Activated naive CD8-positive, alpha-beta T cell treated with anti-CD3 and anti-CD28 coated beads, Interleukin-2, amount 50 U/mL, for 24 hours (primary cell): ENCODE measurements around the gene AGMO.

Experiments
- ATAC-seq: fragments of 150-1000 bp; cut with Tn5 transposase; one replicate; pipeline ENCODE4 v1.10.0; 2021
- DNase-seq: peaks from one replicate; pipeline ENCODE4 v3.0.0; 2021
- H3K27ac Mint-ChIP-seq: one replicate; pipeline ENCODE4 v1.8.0; 2021; ENCODE audit warnings: mild to moderate bottlenecking, mixed read lengths
- H3K27me3 Mint-ChIP-seq: one replicate; pipeline ENCODE4 v1.8.0; 2021; ENCODE audit warnings: mixed read lengths
- H3K36me3 Mint-ChIP-seq: one replicate; pipeline ENCODE4 v1.8.0; 2021; ENCODE audit warnings: low read depth, mixed read lengths
- H3K4me1 Mint-ChIP-seq: one replicate; pipeline ENCODE4 v1.8.0; 2021; ENCODE audit warnings: mixed read lengths
- H3K4me3 Mint-ChIP-seq: one replicate; pipeline ENCODE4 v1.8.0; 2021; ENCODE audit warnings: mild to moderate bottlenecking, moderate library complexity, mixed read lengths
- H3K9me3 Mint-ChIP-seq: one replicate; pipeline ENCODE4 v1.8.0; 2021; ENCODE audit warnings: mixed read lengths

AGMO gene

DNA sequence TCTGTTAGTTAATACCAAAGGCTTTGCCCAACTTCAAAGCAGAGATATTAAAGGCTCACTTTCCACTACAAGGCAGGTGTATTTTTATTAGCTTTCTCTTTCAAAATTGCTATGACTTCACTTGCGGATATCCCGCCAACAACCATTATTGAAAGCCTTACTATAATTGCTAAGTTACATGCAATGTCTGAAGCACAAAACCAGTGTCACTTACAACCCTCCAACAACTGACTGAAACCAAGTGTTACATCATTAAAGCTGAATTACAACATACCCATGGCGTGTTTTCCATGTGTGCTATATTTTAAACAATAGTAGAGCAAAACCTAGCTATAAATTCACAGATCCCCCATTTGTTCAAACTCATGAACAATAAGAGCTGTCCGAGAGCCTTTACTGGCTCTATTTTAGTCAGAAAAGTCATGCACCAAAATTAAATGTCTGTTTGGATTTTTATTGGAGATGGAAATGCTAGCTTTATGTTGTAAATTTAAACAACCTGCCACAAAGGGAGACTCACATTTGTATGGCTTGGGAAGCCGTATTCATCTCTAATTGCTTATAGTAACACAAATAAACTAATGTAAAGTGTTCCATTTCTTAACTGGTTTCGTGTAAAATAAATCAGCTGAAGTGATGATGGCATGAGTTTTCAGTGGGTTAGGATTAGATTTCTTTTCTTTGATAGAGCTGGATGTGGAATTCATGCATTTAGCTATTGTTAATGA, 227.1 kb downstream of the AGMO start:
- no peaks in the 10 kb centered on the region for H3K4me1 Mint-ChIP-seq
- no peak overlapping the region for H3K4me3 Mint-ChIP-seq
- H3K27ac Mint-ChIP-seq = no peak overlapping the region
- no peak for ATAC-seq
- no peak for DNase-seq
- no peaks in the 10 kb centered on the region for H3K36me3 Mint-ChIP-seq
- H3K27me3 Mint-ChIP-seq = no peaks in the 10 kb centered on the region
- H3K9me3 Mint-ChIP-seq = no peaks in the 10 kb centered on the region

DNA sequence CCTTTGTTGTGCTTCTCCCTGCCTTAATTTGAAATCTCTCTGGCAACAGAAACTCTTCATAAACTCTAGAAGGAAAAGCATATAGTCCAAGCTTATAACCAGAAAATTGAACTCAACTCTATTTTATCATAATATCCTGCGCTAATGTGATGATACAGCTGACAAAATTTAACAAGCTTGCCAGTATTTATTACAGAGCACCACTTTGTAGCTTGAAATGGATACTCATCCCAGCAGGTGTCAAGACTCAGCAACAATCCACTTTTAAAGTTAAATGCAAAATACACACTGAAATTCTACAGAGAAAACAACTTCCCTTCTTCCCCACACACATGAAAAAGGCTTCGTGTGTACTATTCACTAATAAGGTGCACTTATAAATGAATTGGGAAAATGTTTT, 228.9 kb downstream of the AGMO start:
- no peak for DNase-seq
- Mint-ChIP-seq H3K9me3 (no peaks in the 10 kb centered on the region), H3K4me3 (no peak overlapping the region), H3K27me3 (no peaks in the 10 kb centered on the region), H3K36me3 (no peaks in the 10 kb centered on the region), H3K4me1 (no peaks in the 10 kb centered on the region), H3K27ac (no peak overlapping the region)
- no peak for ATAC-seq

DNA sequence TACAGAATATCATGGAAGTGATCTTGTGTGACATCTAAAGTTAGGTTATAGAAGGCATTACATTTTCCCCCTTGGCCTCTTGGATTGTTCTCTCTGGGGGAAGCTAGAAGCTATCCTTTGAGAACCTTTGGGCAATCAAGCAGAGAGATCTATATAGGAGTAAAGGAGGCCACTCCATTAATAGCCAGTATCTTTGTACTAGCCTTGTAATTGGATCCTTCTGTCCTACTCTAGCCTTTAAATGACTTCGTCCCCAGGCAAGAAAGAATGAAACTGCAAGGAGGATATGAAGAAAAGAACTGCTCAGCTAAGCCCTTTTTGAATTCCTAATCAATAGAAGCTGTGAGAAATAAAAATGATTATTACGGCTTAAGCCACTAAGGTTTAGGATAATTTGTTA, 230.9 kb downstream of the AGMO start:
- Mint-ChIP-seq H3K36me3 (no peaks in the 10 kb centered on the region), H3K27ac (no peak overlapping the region), H3K9me3 (no peaks in the 10 kb centered on the region), H3K27me3 (no peaks in the 10 kb centered on the region), H3K4me3 (no peak overlapping the region), H3K4me1 (no peaks in the 10 kb centered on the region)
- DNase-seq (no peak), ATAC-seq (no peak)

DNA sequence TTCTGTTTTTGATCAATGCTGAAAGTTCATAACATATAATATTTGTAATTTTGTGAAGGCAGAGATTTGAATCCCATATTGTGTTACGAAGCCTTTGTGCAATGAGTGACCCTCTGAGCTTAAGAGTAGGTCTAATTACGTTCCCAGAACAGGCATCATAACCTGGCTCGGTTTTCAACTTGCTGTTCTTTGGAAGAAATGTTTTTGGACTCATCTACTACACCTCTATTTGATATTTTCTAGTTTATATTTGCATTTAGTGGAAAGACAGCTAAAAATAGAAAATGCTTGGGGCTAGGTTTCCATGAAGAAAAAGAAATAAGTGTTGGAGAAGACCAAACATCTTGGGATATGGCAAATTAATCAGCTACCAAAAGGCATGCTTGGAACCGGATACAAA, 234.8 kb downstream of the AGMO start:
- Mint-ChIP-seq H3K4me1 (no peaks in the 10 kb centered on the region), H3K27me3 (no peaks in the 10 kb centered on the region), H3K36me3 (no peaks in the 10 kb centered on the region), H3K9me3 (no peaks in the 10 kb centered on the region), H3K27ac (no peak overlapping the region), H3K4me3 (no peak overlapping the region)
- ATAC-seq (no peak), DNase-seq (no peak)

DNA sequence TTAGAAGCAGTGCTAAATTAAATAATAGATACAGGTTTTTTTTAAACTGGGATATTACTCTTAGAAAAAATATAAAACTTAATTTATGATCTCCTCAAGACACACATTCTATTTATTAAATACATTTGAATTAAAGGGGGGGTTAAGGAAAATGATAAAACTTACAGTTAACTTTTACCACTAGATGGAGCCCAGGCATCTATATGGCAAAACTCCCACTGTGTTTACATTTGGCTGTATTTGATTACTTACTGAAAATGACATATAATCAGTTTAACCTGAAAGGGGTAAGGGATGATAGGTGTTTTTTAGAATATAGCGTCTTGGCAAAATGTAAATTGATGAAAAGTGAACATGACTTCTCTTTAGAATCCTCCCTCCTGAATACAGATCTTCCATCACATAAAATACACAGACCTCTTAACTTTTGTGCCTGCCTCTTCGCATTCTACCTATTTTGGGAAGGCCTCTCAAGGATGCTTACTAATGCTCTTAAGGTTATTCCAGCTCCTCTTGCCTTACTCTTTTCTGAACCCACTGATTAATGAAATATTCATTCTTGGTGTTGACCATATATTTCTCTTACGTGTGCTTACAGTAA, 235.7 kb downstream of the AGMO start:
- Mint-ChIP-seq H3K36me3 (no peaks in the 10 kb centered on the region), H3K9me3 (no peaks in the 10 kb centered on the region), H3K4me1 (no peaks in the 10 kb centered on the region), H3K27me3 (no peaks in the 10 kb centered on the region), H3K4me3 (no peak overlapping the region), H3K27ac (no peak overlapping the region)
- no peak for ATAC-seq
- DNase-seq = no peak

DNA sequence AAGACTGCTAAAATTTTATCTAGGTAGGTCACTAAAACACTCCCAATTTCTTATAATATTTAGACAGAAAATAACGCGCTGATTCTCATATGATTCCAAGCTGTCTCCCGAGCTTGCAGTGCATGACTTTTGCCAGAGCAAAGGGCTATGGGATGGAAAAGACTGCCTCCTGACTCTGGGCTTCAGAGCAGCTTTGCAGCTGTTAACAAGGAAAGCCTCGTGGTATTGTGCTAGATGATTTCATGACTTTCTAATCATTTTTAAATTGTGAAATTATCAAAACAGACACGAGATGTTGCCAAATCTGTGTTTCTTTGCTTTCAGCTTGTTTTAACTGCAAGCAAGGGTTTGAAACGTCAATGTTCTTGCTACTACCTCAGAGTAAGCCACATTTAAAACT, 238.3 kb downstream of the AGMO start:
- no peaks in the 10 kb centered on the region for H3K27me3 Mint-ChIP-seq
- DNase-seq (no peak), ATAC-seq (no peak)
- H3K36me3 Mint-ChIP-seq = no peaks in the 10 kb centered on the region
- no peaks in the 10 kb centered on the region for H3K4me1 Mint-ChIP-seq
- no peak overlapping the region for H3K4me3 Mint-ChIP-seq
- H3K27ac Mint-ChIP-seq = no peak overlapping the region
- no peaks in the 10 kb centered on the region for H3K9me3 Mint-ChIP-seq

DNA sequence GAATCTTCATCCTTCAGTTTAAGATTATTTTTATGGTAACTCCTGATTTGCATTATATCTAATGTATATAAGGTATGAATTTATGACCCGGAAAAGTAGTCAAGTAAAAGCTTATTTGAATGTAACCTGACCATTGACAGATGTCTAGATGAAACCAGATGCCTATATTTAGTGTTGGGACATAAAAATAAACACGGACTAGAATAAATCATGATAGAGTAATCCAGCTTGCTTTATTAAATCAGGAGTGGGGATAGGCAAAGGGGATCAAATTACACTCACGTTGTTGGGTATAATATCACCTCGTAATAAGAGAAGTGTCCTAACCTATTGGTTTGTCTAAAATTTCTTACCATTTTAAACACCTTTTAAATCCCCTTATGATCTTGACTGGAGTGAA, 244.6 kb downstream of the AGMO start:
- ATAC-seq (no peak), DNase-seq (no peak)
- Mint-ChIP-seq H3K4me3 (no peak overlapping the region), H3K27ac (no peak overlapping the region), H3K9me3 (no peaks in the 10 kb centered on the region), H3K36me3 (no peaks in the 10 kb centered on the region), H3K27me3 (no peaks in the 10 kb centered on the region), H3K4me1 (no peaks in the 10 kb centered on the region)

DNA sequence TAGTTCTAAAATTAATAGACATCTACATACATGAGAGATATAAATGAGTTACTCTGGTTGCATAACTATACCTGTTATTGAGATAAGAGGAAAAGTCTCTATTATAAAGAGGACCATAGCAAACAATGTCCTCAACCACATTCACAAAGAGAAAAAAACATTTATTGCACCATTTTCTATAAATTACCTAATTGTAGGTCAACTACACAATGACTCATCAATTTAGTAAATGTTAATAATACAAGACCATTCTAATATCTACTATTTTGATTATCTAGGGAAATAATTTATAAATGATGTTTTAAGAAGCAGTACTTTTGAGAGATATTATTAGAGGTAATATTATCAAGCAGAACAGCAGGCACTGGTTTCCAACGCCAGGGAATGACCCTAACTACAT, 246.1 kb downstream of the AGMO start:
- H3K36me3 Mint-ChIP-seq = no peaks in the 10 kb centered on the region
- H3K27ac Mint-ChIP-seq = no peak overlapping the region
- H3K4me1 Mint-ChIP-seq = no peaks in the 10 kb centered on the region
- no peak overlapping the region for H3K4me3 Mint-ChIP-seq
- no peaks in the 10 kb centered on the region for H3K9me3 Mint-ChIP-seq
- DNase-seq (no peak), ATAC-seq (no peak)
- no peaks in the 10 kb centered on the region for H3K27me3 Mint-ChIP-seq

DNA sequence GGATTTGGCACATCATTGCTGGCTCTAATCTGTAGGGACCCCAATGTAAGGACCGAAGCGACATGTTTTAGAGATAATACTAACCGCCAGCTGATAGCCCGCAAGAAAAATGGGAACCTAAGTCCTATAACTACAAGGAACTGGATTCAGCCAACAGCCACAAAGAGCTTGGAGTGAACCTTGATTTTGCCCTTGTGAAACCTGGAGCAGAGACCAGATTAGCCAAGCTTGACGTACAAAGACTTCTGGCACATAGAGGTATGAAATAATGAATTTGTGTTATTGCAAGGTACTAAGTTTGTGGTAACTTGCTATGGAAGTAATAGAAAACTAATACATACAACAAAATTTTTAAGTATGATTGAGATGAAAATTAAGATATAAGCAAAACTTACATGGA, 246.9 kb downstream of the AGMO start:
- no peaks in the 10 kb centered on the region for H3K9me3 Mint-ChIP-seq
- DNase-seq (no peak), ATAC-seq (no peak)
- H3K27me3 Mint-ChIP-seq = no peaks in the 10 kb centered on the region
- no peaks in the 10 kb centered on the region for H3K4me1 Mint-ChIP-seq
- no peak overlapping the region for H3K27ac Mint-ChIP-seq
- H3K36me3 Mint-ChIP-seq = no peaks in the 10 kb centered on the region
- no peak overlapping the region for H3K4me3 Mint-ChIP-seq

DNA sequence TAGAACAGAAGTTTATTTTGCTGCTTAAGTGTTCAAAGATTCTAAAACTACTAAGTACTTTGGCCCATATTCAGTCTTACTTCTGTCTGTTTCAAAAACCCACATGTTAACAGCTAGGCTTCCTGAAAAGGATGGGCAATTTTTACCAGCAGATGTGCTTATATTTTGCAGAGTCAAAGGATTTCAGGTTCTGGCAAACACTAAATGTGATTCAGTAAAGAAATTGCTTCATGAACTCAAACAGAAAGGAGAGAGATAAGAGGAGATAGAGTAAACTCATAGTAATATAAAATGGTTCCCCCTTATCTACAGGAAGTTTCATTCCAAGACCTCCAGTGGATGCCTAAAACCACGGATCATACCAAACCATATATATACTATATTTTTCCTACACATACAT, 248.5 kb downstream of the AGMO start:
- Mint-ChIP-seq H3K4me1 (no peaks in the 10 kb centered on the region), H3K27ac (no peak overlapping the region), H3K4me3 (no peak overlapping the region), H3K9me3 (no peaks in the 10 kb centered on the region), H3K27me3 (no peaks in the 10 kb centered on the region), H3K36me3 (no peaks in the 10 kb centered on the region)
- no peak for ATAC-seq
- DNase-seq = no peak

DNA sequence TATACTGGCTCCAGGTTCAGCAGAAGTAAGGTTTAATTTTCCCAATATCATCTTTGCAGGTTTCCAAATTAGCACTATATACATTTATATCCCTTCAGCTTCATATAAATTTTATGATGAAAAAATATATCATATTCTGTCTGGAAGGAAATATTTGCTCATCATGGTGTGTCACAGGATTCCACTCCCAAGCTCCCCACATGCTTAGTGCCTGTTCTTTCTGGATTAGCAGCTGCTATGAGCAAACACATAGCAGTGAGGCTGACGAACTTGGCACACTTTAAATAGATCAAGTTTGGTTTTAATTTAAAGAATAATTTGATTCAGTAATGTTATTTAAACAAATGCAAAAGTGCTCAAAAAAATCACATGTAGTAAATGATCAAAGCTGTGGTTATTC, 251.9 kb downstream of the AGMO start:
- no peak for ATAC-seq
- H3K27me3 Mint-ChIP-seq = no peaks in the 10 kb centered on the region
- H3K36me3 Mint-ChIP-seq = no peaks in the 10 kb centered on the region
- no peak overlapping the region for H3K4me3 Mint-ChIP-seq
- DNase-seq = no peak
- H3K4me1 Mint-ChIP-seq = no peaks in the 10 kb centered on the region
- no peak overlapping the region for H3K27ac Mint-ChIP-seq
- no peaks in the 10 kb centered on the region for H3K9me3 Mint-ChIP-seq

DNA sequence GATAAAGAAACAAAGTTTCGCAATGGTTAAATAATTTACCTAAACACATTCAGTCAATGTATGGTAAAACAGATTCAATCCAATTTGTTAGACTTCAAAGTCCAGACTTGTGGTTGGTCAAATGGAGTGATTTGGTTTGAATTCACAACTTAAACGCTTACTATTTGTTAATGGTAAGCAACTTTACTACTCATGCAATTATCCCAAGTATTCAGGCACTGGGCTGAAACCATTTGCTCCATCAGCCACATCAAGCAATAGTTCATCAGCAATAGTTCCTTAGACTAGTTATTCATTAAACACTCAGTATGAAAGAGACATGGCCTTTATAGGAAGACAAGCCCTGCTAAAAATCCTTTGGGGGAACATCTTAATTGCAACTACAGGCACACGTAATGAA, 253.0 kb downstream of the AGMO start:
- no peak for ATAC-seq
- Mint-ChIP-seq H3K27ac (no peak overlapping the region), H3K4me1 (no peaks in the 10 kb centered on the region), H3K36me3 (no peaks in the 10 kb centered on the region), H3K9me3 (no peaks in the 10 kb centered on the region), H3K4me3 (no peak overlapping the region), H3K27me3 (no peaks in the 10 kb centered on the region)
- no peak for DNase-seq

DNA sequence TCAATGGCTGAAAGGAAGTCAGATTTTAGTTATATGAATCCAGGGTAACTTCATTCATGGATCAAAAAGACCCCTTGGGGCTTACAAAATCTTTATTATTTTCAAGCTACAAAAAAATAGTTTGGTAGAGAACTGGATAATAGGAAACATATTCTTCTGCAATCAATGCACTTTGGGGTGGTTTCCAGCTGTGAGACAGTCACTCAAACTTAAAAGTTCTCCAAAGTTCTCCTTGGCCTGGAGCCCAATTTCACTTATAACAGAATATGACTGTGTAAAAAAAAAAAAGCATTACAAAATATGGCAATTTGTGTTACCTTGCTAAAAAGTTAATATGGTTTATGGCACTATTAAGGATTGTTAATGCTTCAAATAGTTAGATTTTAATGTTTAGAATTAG, 255.5 kb downstream of the AGMO start:
- no peak for DNase-seq
- Mint-ChIP-seq H3K27ac (no peak overlapping the region), H3K36me3 (no peaks in the 10 kb centered on the region), H3K4me3 (no peak overlapping the region), H3K4me1 (no peaks in the 10 kb centered on the region), H3K9me3 (no peaks in the 10 kb centered on the region), H3K27me3 (no peaks in the 10 kb centered on the region)
- ATAC-seq = no peak

DNA sequence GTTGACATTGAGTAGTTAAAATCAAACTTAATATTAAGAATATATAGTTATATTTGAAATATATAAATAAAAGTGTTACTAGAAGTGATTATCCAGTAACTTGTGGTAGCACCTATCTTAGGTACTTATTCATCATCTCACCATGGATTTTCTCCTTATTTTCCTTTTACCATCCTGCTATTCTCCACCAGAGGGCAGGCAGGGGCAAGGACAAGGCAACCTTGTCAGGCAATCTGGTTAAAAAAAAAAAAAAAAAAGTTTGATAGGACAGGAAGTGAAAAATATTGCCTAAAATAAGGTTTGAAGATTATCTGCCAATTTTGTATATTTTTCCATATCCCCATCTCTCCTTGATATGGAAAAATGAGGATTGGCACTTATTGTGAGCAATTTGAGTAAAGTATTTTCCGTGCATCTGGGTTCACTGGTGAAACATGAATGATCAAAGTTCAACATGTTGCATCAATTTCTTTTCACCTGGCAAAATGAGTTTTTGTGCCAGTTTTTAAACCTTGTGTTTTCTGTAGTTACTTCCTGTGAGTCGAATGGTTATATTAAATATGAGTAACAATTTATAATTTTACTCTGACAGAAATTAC, 256.7 kb downstream of the AGMO start:
- no peak overlapping the region for H3K4me3 Mint-ChIP-seq
- H3K4me1 Mint-ChIP-seq = no peaks in the 10 kb centered on the region
- no peaks in the 10 kb centered on the region for H3K9me3 Mint-ChIP-seq
- H3K27ac Mint-ChIP-seq = no peak overlapping the region
- DNase-seq (peak; percentile 4), ATAC-seq (no peak)
- no peaks in the 10 kb centered on the region for H3K27me3 Mint-ChIP-seq
- no peaks in the 10 kb centered on the region for H3K36me3 Mint-ChIP-seq

DNA sequence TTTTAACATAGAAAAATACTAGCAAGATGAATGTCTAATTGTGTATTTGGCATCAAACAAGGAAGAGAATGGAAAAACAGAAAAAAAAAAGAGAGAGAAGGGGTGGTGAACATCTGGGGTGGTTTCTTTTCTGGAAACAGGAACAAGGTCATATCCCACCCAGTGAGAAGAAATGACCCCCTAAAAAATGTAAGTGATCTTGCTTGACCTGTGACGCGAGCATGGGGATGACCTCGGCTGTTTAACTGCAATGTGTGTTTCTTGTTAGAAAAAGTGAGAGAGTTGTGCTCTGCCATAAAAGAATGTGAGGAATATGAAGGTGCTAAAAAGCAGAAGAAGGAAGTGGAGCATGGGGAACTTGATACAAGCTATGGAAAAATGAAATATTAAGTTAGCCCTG, 258.5 kb downstream of the AGMO start:
- no peaks in the 10 kb centered on the region for H3K27me3 Mint-ChIP-seq
- H3K9me3 Mint-ChIP-seq = peaks cover 4% of the 10 kb centered on the region
- no peaks in the 10 kb centered on the region for H3K4me1 Mint-ChIP-seq
- no peak for ATAC-seq
- no peak overlapping the region for H3K4me3 Mint-ChIP-seq
- no peak for DNase-seq
- no peak overlapping the region for H3K27ac Mint-ChIP-seq
- H3K36me3 Mint-ChIP-seq = no peaks in the 10 kb centered on the region
